HG03575 (cell line): ENCODE measurements around the gene CDK4.
"Not testable (repeated sequence)": the region's sequence is repeated elsewhere in the genome, so short reads cannot be mapped to it uniquely, and the experiment has no call there.

Source experiments
- ATAC-seq: cut with Tn5 transposase; IDR thresholded peaks from one replicate; pipeline ENCODE4 v1.9.1; 2021; ENCODE audit not compliant: unreplicated experiment, insufficient number of reproducible peaks, low FRiP score; ENCODE audit errors: extremely low read depth

CDK4 gene

DNA sequence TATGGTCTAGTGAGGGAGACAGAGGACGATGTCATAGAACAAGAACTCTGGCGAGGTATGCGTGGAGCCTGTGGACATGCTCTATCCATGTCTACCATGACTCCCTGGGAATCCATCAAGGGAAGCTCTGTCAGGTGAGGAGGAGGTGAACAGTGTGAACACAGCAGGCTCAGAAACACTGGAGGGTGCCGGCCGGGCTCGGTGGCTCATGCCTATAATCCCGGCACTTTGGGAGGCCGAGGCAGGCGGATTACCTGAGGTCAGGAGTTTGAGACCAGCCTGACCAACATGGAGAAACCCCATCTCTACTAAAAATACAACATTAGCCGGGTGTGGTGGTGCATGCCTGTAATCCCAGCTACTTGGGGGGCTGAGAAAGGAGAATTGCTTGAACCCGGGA, 22.5 kb upstream of the CDK4 start:
- ATAC-seq, result not testable (repeated sequence)

DNA sequence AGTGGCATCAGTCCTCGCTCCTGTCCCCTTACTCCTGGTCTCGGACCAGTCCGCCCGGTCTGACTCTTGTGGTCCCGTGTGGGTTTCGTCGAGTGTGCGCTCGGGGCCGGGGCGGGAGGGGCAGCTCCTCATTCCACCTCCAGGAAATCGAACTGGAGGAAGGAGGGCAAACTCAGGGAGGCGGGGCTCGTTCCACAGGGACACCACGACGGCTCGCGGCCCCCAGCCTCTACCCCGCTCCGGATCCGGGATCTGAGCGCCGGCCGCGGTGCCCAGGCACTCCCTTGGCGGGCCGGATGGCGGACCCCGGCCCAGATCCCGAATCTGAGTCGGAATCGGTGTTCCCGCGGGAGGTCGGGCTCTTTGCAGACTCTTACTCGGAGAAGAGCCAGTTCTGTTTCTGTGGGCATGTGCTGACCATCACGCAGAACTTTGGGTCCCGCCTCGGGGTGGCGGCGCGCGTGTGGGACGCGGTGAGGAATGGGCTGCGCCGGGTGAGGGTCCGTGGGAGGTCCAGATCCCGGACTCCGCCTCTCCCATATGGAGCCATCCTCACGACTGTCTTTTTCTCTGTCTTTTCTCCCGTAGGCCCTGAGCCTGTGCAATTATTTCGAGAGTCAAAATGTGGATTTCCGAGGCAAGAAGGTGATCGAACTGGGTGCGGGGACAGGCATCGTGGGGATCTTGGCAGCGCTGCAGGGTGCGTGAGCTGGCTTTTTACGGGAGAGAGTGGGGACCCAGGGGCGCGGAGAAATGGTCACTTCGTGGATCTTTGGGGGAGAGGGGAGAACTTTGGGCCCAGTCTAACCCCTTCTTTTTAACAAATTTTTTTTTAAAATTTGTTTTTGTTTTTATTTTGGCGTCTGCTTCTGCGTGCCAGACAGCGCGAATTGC, 20.6 kb upstream of the CDK4 start, which contains the start of gene EEF1AKMT3:
Gene EEF1AKMT3 (plus strand): TSS at position 186 of the 894 bp plus-strand sequence. CDS start 111 bp downstream, at position 297.
- no peak for ATAC-seq

DNA sequence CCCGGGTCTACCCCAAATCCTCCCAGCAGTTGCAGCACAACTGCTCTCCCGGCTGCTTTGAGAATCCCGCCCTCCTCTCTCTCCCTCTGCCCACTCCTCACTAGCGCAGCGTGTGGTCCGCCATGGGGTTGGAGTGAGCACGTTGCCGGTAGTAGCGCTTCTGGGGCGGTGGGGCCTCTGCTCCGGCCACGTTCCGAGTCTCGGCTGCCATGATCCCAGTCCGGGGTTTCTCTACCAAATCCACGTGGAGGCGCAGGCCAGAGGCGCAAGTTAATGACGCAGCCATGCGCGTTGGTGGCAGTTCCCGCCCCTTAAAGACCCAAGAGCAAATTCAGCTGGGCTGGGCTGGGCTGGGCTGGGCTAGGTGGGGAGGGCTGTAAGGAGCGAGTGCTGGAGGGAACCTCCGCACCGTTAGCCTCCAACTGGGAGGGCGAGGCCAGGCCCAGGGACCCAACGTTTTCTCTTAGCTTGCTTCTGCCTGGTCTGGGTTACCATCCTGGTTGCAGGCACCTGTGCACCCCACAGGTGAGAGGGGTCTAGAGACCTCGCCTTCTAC, 19.8 kb upstream of the CDK4 start, which contains the start of gene METTL1:
Gene METTL1 (minus strand): TSS at position 233 of the 556 bp plus-strand sequence. CDS start 22 bp downstream, at position 211.
- peak; percentile 31 for ATAC-seq

DNA sequence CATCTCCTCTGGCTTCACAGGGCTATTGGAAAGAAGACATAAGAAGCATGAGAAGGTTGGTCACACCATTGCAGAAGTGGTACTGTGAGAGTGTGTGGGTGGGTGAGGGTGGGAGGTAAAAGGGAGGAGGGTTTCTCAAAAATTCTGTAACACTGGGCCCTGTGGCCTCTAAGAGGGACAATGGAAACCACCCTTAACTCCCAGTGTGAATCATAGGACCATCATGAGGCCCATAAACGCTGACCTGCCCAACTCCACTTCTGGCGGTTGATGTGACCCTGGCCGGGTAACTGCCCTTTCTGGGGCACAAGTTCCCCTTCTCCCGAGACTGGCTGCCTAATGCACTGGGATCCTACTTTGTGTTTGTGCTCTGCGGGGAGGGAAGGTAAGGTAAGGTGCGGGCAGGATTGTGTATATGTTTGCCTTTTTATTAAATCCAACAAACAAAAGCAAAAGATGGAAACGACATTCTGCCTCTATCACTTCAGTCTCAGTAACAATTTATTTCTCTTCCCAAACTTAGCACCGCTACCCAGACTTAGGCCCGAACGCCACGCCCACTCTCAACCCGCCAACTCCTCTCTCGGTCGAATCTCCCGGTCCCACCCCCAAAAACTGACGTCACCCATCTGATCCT, 19.2 kb upstream of the CDK4 start:
- ATAC-seq, result peak; percentile 49

DNA sequence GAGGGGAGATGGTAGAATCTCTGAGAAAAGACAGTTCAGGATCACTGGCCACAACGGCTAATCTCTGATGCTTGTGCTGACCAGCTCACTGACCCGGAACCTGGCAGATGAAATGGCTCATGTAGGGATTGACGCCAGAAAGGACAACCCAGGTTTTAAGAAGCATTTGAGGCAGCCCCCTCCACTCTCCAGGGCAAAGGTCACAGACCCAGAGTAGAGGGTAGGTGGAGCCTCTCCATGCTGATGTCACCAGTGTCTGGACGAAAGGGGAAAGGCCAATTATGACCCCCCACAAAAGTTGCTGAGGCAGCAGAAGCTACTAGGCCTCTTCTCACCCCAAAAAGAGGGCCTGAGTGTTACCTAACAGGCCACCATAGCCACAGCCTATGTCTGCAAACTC, 18.6 kb upstream of the CDK4 start:
- ATAC-seq, result no peak

DNA sequence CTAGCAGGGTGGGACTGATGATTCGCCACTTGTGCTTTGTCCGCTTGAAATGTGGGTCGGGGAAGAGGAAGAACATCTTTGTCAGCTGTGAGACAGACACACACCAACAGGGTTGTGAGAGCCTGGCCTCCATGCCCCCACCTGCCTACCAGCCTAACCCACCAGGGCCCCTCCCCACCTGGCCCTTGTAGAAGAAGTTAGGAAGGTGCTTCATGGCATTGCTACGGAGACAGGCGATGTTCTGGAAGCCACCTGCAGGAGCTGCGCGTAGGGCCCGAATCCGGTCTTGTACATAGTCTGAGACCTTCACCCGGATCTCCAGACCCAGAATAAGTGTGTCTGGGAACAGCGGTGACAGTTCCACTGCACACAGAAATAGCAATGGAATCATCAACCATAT, 17.5 kb upstream of the CDK4 start:
- no peak for ATAC-seq

DNA sequence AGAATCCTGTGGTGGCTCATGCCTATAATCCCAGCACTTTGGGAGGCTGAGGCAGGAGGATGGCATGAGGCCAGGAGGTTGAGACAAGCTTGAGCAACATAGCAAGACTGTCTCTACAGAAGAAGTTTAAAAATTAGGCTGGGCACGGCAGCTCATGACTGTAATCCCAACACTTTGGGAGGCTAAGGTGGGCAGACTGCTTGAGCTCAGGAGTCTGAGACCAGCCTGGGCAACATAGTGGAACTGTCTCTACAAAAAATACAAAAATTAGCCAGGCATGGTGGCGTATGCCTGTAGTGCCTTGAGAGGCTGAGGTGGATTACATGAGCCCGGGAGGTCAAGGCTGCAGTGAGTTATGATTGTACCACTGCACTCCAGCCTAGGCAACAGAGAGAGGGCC, 15.8 kb upstream of the CDK4 start:
- no peak for ATAC-seq

DNA sequence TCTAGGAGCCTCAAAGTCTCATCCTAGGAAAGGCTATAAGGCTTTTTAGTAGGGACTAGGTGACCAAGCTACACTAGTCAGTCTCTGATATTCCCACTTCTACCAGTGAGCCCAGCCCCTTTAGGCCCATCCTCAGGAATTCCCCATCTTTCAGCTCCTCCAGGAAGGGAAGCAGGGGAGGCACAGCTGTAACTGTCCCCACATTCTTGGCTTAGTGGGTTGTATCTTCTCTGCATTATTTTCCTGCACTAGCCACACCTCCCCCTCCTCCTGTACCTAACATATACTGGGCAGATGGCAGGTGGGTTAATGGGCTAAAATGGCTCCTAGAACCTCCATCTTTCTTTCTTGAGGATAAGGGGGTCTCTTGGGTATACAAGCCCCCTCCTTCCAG, 15.2 kb upstream of the CDK4 start:
- no peak for ATAC-seq

DNA sequence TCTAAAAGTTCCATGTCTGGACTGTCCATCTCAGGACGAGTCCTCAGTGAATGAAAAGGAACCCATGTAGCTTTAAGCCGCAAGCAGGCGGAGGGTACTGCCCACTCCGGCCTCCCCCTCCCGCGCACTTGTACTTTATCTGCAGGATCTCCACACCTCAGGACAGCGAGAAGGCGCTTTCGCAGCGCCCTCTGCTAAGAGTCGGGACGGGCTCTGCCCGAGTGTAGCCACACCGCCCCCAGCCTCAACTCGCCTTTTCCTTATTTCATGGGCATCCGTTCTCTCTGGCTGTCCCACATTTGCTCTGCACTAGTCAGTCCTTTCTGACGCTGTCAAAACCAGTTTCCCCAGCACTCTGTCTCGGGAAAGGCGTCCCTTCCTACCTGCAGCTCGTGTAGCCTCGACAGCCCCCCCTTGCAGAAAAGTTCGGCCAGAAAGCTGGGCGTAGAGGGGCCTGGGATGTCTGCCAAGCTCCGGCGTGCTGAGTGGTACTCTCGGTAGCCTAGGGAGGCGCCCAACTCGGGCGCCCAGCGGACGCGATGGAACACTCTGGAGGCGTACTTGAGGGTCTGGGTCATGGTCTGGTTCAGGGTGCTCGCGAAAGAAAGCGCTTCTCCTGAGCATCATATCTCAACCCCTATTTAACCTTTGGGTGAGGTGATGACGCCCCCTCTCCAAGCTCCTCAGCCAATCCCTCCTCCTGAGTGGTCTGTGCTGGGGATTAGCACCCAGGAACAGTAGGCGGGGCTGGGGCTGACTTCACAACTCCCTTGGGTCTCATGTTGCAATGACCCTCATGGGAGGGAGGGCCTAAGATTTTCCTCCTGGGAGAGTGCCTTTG, 14.6 kb upstream of the CDK4 start, which contains the start of gene CYP27B1:
Gene CYP27B1 (minus strand): TSS at position 615 of the 841 bp plus-strand sequence. CDS start 37 bp downstream, at position 578.
- ATAC-seq, result no peak

DNA sequence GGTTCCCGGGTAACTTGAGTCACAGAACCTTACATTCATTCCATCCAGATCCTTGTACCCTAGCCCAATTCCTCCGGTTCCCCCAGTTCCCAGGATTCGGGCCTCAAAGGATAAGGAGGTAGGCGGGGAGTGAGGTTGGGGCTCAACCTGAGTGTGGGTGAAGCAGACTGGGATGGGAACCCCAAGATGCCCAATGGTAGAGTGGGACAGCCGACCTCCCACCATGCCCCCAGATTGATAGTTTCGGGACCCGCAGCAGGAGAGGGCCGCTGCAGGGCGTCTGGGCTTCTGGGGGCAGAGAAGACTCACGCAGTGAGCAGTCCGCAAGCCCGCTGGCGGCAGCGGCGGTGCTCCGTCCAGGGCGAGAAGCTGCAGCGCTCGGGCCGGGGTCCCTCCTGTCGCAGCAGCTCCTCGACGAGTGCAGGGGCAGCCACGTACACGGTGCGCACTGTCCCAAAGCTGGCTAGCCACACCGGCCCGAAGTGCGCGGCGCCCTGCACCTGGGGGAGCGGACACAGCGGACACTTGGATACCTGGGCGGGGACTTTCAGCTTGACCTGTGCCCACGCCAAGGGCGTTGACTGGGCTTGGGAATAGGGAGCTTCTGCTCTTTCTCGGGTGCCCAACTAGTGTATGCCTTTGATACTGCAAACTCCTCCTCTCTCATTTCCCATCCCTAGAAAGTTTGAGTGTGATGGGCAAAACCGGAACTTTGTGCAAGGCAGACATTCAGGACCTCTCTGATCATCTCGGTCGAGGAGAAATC, 13.8 kb upstream of the CDK4 start:
- ATAC-seq, result no peak

DNA sequence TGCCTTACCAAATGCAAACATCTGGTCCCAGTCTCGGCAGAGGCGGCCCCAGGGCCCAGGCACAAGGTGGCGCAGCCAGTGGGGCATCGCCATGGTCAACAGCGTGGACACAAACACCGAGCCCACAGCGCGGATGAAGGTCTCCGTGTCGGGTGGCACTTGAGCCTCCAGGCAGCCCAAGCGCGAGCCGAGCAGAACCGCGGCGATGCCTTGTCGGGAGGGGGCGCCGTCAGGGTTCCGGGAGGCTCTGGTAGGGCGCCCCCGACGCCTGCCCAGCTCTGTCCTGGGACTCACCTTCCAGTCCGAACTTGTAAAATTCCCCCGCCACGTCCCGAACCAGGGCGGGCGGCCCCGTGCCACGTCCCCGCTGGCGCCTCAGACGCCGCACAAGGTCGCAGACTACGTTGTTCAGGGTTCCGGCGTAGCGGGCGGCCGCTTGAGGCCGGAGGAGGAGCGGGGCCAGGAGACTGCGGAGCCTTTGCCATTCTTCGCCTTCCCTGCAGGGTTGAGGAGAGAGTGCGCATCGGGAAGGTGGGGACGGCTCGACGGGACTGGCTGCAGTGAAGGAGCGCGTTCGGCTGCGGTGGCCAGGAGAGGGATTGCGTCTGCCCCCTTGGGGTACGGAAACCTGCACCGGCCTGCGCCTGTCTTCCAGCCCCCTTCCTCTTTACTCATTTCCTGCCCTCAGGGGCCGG, 13.0 kb upstream of the CDK4 start:
- no peak for ATAC-seq

DNA sequence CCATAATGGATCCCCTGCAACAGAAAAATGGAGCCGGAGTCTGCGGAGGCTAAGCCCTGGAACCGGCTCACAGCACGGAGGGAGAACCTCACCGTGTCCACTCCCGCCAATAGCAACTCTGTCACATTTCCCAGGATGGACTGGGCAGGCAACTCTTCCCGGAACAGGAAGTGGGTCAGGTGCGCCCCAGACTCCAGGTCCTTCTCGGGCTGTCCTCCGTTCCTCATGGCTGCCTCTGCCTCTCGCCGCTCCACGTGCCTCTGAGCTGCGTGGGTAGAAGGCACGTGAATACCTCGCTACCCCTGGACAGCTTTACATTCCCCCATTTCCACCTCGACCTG, 12.5 kb upstream of the CDK4 start:
- no peak for ATAC-seq

DNA sequence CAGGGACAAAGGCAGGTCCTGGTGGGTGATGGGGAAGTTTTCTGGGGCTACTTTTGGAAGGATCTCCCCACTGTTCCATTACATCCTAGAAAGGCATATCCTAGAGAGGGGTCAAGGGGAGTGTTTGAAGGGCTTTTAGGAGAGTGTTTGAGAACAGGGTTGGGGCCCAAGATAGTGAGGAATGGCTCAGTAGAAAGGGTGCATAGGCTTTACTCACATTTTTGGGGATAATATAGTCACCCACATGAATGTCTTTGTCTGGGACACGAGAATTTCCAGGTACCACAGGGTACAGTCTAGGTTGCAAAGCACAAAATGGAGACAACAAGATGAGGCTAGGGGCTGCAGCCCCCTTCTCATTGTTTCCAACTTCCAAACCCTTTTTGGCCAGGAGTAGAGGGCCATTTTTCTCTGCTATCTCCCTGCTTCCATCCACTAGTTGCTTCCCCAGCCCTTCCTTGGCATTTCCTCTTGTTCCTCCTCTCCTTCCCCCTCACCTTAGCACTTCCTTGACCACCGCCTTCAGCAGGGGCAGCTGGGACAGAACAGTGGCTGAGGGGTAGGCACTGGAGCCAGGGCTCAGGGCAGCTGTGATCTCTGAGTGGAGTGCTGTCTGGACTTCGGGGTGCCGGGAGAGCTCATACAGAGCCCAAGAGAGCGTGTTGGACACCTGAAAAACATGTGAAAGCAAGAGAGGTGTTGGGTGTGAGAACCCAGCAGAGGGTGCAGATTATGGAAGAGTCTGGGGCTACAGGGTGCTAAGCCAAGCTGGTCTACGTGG, 12.0 kb upstream of the CDK4 start:
- ATAC-seq, result no peak

DNA sequence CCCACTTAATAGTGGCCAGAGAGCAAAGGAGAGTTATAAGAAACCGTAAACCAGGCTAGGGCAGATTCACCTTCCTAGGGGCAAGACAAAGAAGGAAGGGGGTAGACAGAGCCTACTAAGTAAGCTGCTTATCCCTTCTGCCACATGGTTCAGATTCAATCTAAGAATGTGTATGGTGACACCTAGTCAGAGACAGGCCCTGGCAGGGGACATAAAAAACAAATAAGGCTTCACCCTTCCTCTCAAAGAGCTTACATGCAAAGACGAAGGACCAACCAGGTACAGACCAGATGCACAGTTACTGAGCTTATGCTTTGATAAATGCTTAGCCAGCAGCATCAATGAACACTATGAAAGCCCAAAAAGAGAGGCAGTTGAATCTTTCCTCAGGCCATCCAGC, 10.4 kb upstream of the CDK4 start:
- ATAC-seq, result no peak

DNA sequence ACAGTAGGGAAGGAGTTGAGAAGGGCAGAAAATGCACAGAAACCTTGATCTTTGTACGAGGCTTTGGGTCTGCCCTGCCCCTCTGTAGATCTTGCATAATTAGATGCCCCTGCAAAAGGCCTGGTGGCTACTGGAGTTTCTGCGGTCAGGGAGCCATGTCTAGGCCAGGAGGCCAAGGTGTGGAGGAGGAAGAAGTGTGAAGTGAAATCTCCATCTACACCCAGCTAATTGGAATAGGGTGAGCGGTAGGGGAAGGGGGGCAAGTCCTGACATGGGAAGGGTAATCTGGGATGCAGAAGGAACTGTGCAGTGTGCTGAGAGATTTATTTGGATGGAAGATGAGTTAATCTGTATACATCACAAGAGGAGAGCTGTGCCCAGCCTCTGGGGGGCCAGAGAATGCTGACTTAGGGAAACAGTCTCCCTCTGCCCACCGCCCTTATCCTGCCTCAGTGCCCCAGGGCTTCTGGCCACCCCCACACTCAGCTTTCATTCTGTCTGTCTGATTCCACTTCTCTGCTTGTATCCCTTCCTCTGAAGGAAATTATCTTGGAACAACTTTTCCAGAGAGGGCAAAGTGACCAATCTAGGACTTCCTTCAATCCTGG, 9.4 kb upstream of the CDK4 start:
- no peak for ATAC-seq

DNA sequence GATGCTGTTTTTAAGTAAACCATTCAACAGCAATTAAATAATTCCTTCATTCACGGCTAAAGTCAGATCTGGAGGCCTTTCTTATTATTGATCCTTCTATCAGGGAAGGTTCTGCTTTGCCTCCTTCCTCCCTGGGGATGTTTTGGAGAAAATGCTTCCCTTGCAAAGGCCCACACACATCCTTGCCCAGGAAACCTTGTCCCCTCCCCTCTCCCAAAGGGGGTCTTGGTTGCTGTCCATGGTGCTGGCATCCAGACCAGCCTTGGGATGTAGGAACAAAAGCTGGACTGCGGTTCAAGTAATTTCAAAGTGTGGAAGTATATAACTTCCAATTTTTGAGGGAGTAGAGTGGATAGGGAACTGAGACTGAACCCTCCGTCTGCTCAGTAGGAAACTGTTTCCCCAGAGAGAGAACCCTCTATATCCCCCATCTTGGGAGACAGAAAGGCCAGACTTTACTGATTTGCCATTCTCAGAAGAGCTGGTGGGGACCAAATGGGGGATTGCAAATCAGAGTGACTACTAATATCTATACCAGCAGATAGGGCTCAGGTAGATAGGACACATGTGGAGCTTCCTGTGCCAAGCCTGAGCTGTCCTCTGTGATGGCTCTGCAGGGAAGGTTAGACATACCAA, 8.4 kb upstream of the CDK4 start:
- ATAC-seq, result no peak
